Glomerular visceral epithelial cell (primary cell): ENCODE measurements around the gene WWOX.

Experiments used
- DNase-seq: peaks from one replicate; pipeline ENCODE4 v3.0.0-alpha.2; 2016; ENCODE audit errors: extremely low spot score

The WWOX gene

DNA sequence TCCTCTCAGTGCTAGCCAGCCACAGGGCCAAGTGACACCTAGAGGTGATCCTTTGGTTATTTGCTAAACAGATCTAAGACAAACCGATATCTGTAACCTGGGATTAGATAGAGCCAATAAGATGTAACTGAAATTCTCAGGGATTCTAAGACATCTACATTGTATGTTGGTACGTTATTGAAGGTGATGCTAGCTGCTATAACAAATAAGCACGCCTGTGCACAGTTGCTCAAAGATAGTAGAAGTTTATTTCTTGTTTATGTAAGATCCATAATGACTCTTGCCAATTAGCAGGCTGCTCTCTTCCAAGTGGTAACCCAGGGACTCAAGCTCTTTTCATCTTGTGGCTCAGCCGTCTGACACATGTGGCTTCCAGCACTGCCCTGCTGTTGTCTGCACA, 370.3 kb downstream of the WWOX start:
- no peak for DNase-seq

DNA sequence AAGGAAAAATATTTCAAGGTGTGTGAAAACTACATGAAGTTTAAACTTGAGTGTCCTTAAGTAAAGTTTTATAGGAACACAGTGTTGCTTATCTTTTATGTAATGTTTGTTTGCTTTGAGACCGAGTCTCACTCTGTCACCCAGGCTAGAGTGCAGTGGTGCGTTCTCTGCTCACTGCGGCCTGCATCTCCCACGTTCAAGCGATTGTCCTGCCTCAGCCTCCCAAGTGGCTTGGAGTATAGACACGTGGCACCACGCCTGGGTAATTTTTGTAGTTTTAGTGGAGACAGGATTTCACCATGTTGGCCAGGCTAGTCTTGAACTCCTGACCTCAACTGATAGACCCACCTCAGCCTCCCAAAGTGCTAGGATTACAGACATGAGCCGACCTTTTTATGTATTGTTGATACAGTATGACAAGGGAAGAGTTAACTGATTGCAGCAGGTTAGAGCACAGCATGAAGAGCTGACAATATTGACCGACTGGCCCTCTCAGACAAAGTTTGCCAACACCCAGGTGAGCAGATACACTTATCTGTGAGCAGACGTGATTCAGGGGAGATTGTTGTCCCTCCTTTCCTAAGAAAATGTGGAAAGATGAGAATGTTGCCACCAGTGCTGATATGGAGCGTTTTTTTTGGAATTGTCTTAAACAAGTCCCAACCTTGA, 373.7 kb downstream of the WWOX start:
- DNase-seq: no peak

DNA sequence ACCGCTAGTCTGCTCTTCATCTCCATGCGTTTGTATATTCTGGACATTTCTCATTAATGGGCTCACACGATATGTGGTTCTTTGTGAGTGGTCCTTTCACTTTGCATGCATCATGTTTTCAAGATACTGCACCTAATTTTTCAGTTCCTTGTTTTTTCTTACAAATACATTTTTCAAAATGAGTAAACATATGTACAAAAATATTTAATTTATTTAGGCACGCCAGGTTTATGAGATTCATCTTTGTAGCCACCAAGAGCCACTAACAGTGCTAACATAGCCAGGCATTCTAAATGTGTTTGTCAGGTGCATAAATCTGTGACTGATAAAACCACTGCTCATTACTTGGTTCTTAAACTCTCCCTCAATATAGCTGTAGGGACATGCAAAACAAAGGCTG, 375.3 kb downstream of the WWOX start:
- no peak for DNase-seq

DNA sequence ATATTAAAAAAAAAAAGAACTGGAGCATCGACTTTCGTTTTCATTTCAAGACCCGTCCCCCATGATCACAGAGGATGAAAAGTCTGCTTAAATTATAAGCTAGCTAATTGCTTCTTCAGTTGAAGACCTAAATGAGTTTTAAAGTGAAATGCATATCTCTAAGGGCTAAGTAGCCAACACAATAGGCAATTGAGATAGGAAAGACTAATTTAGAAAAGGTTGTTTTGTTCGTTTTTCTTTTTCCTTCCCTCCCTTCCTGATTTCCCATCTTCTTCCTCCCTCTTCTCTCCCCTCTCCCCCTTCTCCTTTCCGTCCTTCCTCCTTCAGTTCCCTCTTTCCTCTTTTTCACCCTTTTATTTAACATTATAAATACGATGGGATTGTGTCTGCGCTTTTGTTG, 377.2 kb downstream of the WWOX start:
- no peak for DNase-seq

DNA sequence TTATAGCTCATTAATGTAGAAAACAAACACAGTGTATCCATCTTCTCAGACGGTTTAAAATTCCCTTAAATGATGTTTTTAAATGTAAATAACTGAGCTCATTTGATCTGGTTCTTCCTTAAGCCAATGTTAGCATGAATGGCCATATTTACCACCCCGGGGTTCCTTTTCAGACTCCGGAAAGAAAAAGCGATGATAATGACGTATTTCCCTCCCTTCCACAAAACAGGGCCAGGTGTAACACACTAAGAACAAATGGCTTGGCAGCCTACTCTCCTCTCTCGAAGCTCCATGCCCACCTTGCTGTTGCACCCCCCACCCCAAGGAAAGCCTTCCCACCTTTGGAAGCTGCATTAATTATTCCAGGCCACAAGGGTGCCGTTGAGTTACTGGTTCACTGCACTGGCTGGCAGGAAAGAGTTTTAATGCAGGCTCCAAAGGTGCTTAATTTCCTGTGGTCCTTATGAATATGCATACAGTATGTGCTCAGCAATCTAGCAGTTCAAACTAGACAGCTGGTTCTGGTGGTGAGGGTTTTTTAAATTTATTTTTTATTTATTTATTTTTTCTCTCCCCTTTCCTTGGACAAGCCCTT, 378.9 kb downstream of the WWOX start:
- no peak for DNase-seq

DNA sequence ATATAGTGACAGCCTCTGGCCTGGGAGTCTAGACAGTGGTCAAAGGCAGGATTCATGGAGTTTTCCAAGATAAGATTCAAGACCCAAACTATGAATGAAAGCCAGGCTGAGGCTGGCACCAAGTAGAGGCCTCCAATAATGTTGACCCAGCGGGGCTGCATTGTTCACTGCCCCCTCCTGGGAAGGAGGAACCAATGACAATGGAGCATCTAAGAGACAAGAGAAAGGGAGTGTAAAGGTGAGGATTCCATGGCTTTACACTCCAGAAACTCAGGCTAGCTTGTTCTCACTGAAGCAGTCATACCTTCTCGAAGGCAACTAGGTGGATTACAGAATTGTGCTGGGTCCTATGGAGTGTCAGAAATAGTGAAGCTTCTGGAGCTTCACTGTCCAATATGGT, 380.3 kb downstream of the WWOX start:
- no peak for DNase-seq

DNA sequence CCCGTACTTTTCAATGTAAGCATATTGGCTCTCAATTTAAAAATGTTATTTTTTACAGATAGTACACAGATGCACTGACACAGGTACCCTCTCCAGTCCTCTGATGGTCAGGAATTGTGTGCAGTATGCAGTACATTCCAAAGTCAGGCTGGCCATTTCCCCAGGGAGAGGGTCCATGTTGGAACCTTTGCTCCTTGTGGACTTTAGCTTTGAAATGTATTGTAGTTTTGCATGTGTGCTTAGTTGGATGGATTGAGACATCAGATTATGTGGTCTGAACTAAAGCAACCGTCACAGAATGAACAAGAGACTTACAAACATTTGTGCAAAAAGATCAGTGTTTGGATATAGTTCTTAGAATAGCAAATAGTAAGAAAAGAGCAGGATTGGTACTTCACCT, 381.1 kb downstream of the WWOX start:
- DNase-seq: no peak

DNA sequence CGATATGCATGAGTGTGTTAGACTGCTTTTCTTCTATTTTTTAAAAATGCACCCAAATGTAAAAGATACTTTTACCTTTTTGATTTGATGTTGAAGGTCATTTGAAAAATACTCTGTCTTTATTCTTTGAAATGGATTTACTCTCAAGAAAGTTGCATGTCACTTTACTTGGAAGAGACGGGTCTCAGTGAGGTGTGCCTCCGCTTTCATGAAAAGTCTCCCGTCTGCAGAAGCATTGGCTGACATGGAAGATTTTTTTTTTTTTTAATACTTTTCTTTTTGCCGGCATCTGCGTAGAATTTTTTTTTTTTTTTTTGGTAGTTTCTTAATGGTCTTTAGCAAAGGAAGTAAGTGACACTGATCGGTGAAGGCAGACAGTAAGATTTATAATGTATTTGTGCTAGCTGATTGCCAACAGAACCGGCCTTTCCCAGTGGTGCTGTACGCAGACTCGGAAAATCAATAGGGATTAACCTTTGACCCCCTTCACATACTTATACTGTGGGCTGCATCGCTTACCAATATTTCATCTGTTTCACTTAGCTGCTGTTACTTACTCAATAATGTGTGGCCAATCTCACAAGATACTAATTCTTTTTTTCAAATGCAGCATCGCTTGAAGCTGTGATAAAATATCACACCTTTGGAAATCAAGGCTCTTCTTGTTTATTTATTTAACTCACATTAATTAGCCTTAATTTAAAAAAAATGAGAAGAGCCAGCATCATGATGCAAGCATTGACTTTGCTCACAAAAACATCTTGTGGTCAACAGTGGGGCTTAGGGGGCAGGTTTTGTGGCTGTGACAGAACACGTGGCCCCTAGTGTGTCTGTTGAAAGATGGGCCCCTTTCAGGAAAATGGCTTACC, 383.9 kb downstream of the WWOX start:
- DNase-seq: no peak

DNA sequence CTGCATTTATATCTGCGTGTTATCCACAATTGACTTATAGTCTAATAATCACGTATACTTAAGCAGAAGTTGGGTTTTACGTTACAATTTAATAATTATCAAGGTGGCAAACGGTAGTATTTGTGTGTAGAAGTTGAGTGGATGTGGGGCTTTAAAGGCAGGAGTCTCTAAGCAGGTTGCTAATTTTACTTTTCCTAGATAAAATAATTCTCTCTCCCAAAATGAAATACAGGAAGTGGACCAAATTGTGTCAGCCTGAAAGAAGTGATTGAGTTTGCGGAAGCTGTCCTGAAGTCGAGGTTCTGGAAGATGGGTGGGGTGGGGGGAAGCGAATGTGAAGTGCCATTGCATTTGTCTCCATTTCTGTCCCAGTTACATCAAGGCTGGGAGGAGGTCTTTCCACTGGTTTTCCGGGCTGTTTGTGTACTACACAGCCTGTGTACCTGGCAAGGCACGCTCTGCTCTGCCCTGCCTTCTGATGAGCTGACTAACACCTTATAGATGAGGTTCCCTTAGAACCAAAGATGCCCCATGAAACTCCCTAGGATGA, 385.1 kb downstream of the WWOX start:
- no peak for DNase-seq

DNA sequence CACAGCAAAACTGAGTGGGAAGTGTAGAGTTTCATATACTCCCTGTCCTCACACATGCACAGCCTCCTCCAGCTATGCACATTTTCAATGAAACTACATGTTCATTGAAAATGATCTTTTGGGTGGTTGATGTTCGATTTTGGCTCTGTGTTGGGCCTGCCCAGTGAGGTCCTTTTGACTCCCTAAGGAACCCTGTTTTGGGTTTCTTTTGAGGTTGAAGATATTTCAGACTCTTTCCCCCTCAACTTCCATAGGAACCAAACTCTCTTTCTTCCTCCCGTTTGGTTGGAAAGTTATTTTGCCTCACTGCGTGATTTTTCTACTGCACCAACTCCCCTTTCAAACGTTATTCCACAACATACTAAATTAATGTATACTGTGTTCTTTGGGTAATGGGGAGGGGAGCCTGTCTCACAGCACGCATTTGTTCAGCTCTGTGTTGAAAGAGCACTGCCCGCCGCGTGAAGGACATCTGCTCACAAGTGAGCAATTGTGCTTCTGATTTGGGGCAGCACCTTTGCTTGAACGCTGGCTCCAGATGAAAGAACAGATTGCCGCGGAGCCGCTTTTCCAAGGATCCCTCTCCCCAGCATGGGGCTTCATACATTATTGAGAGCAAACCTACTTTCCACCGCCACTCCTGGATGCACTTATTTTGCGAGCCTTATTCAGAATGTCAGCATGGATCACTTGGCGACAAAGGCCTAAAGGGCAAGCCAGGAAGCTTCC, 385.9 kb downstream of the WWOX start:
- no peak for DNase-seq

DNA sequence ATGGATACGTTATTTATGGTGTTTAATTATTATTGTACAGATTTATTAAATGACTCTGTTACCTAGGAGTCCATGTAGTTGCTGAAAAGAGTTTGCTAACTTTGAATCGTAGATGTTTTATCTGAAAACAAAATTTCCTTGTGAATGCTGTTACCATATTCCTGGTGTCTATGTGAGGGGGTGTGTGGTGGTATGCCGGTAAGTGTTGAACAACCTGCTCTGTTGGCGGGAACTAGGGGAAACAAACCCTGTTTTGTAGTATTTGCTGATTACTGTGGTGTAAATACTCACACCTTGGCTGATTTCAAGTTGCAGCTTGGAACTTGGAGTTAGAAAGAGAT, 386.4 kb downstream of the WWOX start:
- no peak for DNase-seq

DNA sequence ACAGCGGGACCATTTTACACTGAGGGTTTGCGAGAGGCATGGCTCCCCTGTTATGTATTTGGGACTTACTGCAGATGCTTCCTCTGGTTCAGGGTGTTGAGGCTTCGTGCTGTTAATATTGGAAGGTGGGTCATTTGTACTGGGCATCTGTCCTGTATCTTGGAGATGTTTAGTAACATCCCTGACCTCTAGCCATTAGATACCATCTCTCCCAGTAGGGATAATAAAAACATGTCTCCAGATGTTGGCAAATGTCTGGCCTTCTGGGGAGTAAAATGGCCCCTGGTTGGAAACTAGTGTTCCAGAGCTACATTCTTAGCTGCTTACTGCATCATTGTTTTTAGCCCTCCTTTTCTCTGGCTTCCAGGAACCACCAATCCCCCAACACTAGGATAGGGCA, 388.0 kb downstream of the WWOX start:
- DNase-seq: no peak

DNA sequence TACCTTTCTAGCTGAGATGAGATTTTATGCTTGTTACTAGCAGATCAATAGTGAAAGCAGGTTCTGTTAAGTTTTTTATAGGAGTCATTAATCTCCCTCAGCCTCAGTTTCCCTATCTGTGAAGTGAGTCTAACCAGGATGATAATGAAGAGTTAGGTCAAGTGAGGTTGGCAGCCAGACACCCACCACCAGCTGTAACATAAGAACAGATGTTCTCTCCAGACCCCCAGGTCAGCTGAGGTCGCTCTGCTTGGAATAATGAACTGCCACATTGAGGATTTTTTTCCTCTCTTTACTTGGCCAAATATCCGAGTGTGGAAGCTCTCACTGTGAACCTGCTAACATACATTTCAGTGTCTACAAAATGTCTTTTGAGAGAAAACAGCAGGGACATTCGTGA, 389.6 kb downstream of the WWOX start:
- DNase-seq: no peak

DNA sequence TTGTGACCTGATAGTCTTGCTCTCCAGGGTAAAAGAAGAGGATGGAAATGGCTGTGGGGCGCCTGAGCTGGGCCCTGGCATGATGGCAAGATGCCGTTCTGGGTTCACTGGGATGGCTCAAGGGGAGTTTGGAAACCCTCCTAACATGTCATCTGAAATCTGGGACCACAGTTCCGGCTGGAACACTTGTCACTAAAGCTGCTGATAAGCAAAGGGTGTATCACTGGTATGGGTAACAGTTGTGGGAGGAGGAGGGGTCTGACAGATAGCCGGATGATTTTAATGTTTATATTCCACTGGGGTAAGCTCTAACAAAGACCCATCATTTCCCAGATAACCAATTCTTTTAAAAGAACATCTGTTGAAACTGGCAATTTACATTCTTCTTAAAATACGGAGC, 390.2 kb downstream of the WWOX start:
- DNase-seq: no peak

DNA sequence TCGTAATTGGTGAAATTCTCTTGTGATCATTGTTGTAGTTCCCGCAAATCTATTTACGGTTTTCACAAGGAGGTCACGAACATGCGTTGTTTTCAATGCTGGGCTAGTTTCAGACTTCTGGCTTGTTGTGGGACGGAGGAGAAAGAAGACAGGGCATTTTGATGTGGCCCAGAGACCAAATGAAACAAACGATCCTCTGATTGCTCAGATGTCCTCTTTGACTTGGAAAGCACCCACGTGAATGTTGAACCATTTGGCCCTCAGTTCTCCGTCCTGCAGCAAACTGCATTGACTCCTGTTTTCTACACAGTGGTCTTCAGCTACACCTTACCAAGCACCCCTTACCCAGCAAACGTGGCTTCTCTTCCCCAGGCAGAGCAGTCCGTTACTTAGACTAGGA, 391.0 kb downstream of the WWOX start:
- DNase-seq: no peak

DNA sequence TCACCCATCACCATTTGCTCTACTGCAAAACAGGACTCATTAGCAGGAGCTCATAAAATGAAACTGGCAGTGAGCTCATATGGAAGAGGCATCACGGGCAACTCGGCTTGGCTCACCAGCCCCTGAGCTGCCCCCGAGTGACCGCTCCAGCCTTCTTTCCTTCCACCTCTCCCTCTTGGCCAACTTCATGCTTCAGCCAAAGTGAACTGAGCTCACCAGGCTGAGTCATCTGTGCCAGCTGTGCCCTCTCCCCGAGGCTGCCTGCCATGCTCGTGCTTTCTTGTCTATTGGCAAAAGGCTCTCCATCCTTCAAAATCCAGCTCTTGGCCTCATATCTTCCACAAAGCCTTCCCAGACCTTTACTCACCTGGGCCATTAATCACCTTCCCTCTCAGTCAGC, 391.4 kb downstream of the WWOX start:
- DNase-seq: no peak

DNA sequence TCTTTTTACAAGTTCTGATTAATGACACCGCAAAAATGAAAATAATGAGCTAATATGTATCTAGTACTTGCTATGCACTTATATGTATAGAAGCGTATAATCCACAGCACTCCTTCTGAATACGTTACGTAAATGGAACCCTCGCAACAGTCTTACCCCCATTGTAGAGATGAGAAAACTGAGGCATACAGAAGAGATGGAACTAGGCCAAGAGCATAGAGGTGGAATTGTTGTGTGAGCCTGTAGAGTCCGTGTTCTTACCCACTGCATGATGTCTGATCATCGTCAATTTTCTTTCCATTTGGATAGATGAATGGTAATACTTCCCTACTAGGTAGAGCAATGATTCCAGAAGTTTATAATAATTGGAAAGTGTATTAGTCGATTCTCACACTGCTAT, 394.1 kb downstream of the WWOX start:
- DNase-seq: no peak

DNA sequence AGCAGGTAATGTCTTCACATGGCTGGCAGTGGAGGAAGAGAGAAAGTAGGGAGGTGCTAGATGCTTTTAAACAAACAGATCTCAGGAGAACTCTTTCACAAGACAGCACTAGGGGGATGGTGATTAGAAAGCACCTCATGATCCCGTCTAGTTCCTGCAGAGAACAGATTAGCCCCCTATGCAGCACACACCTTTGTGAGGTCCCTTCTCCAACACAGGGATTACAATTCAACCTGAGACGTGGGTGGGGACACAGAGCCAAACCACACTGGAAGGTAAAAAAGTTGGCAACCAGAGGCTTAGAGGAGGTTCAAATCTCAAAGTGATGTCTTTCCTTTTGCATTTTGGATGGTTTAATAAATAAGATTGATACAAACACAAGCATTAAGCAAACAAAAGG, 394.7 kb downstream of the WWOX start:
- DNase-seq: no peak

DNA sequence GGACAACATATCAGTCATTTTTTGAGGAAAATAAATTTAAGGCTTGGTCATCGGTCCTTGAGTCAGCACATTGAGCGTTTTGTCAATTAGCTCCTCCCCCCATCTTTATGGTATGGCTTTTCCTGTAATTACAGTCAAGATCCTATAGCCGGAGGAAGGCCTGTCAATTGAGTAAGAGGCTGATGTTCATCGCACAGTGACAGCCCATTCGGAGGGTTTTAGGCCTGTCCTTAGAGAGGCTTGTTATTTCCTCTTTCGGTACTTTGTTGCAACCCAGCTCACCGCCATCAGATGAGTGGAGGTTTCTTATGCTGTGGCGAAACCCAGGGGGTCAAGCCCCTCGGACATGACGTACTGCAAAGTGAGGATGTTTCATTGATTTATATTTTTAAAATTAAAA, 395.2 kb downstream of the WWOX start:
- no peak for DNase-seq

DNA sequence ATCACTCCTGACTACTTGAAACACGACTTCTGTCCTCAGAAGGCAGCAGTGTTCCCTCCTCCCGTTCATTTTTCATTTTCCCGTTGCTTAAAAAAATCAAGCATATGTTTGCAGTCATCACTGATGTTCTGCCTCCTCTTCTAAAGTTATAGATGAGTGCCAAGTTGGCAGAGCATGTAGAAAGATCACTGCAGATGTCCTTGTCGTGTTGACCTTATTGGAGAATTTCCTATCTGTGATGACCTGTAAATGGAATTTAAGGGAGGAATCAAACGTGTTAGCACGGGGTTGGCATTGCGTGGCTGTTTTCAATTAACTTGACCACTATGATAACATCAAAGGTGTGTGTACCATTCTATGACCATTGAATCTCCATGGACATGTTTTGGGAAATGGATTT, 396.7 kb downstream of the WWOX start:
- DNase-seq: no peak

DNA sequence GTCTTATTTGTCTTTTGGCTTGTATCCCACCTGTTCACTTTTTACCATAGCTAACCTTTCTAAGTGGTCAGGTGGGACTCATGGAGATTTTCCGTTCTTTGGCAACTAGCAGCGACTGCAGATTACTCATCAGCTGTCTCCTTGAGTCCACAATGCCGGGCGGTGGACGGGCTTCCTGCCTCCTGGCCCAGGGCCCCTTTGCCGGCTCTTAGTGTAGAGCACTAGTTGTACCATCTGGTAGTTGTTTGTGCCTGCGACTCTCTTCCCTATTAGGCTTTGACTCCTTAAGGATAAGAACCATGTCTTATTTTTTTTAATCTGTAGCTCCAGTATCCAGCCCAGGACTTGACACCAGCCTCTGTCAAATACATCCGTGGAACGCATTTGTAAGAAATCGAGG, 399.9 kb downstream of the WWOX start:
- no peak for DNase-seq

DNA sequence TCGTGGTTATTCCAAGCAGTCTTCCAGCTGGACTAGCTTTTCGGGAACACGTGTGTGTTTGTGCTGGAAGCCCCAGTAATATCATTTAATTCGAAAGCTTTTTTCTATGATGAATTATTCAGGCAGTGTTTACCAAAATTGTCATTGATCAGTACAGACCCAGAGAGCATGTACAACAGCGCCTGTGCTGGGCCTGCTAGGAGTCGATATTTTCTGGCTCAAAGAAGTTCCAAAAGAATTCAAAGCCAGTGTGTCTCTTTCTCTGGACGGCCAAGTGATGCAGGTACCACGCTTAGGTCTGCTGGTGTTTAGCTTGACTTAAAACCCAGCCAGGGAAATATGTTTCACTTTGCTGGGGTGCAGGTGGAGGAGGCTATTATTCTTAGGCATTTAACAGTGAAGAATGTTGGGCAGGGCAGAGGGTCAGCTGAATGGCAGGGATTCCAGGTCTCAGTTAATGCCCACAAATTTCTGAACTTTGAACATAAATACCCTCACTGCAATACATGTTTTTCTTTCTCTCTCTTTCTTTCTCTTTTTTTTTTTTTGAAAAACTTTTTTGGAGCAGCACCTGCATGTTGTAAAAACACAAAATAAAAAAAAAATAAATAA, 401.3 kb downstream of the WWOX start:
- DNase-seq: no peak
